Natural killer cell (primary cell): ENCODE results near the gene TPPP2. TPM values are rescaled to one million over a fixed set of nuclear protein-coding genes. Genes with fewer than 3 reads are reported as not detected.

Source experiments
- ATAC-seq, 3 donors: fragments of 150-1000 bp in 2 of 3; fragments of 200-7000 bp in 1 of 3; cut with Tn5 transposase; 1 replicate in 1 of 3; 2 replicates in 2 of 3; pipeline ENCODE4 v1.10.0; 2021; ENCODE audit warnings: mild to moderate bottlenecking in 2 of 3, moderate library complexity in 2 of 3
- DNase-seq, 2 donors: peaks; one replicate each; pipeline versions ENCODE4 v3.0.0 to v3.0.0-alpha.2; 2013 to 2021; ENCODE audit warnings: mixed read lengths in 1 of 2
- H3K27ac ChIP-seq: one replicate; pipeline ENCODE4 v1.5.1; 2013; ENCODE audit warnings: mild to moderate bottlenecking, low read length
- H3K27me3 ChIP-seq: one replicate; pipeline ENCODE4 v1.6.1; 2013; ENCODE audit warnings: low read length; ENCODE audit not compliant: control insufficient read depth, insufficient read depth
- H3K36me3 ChIP-seq: one replicate; pipeline ENCODE4 v1.6.1; 2013; ENCODE audit warnings: low read length; ENCODE audit not compliant: control insufficient read depth, insufficient read depth
- H3K4me1 ChIP-seq: one replicate; pipeline ENCODE4 v1.6.1; 2013; ENCODE audit warnings: low read length; ENCODE audit not compliant: control insufficient read depth, insufficient read depth
- H3K4me3 ChIP-seq: one replicate; pipeline ENCODE4 v1.5.1; 2013; ENCODE audit warnings: low read length
- H3K9me3 ChIP-seq: one replicate; pipeline ENCODE4 v1.6.1; 2013; ENCODE audit warnings: low read length; ENCODE audit not compliant: control insufficient read depth, insufficient read depth
- H3K27ac Mint-ChIP-seq, 2 donors: one replicate each; pipeline ENCODE4 v1.8.0; 2022; ENCODE audit warnings: mild to moderate bottlenecking in 2 of 2, mixed read lengths in 2 of 2, moderate library complexity in 1 of 2
- H3K27me3 Mint-ChIP-seq, 2 donors: one replicate each; pipeline ENCODE4 v1.8.0; 2022; ENCODE audit warnings: low read depth in 2 of 2, mixed read lengths in 2 of 2
- H3K36me3 Mint-ChIP-seq: one replicate; pipeline ENCODE4 v1.8.0; 2022; ENCODE audit warnings: mixed read lengths
- H3K4me1 Mint-ChIP-seq, 2 donors: one replicate each; pipeline ENCODE4 v1.8.0; 2022; ENCODE audit warnings: mixed read lengths in 2 of 2
- H3K4me3 Mint-ChIP-seq: one replicate; pipeline ENCODE4 v1.8.0; 2022; ENCODE audit warnings: mild to moderate bottlenecking, moderate library complexity, mixed read lengths
- H3K9me3 Mint-ChIP-seq, 2 donors: one replicate each; pipeline ENCODE4 v1.8.0; 2022; ENCODE audit warnings: mixed read lengths in 2 of 2
- WGBS: methylation state at CpG from one replicate; pipeline ENCODE4 v1.1.7; 2013; ENCODE audit warnings: missing lambda C conversion rate; ENCODE audit not compliant: insufficient coverage; 5-methylcytosine and 5-hydroxymethylcytosine counted together
- intact Hi-C: fragments of 100-400 bp; cut with micrococcal nuclease; formaldehyde crosslinking; loops from one replicate; pipeline ENCODE4 v1.14.2; 2022
- total RNA-seq, 4 donors: library from RNA; stranded (reverse); fragments of 120-200 nt in 1 of 4; gene quantifications; one replicate each; pipeline versions ENCODE4 v1.2.3 to v1.2.4, GENCODE V29; 2013 to 2022
- TF ChIP-seq, protein P1 (sequence below): fragments of 200-600 bp; IDR thresholded peaks from one replicate; pipeline ENCODE4 v1.8.0; 2022; ENCODE audit warnings: antibody characterized with exemption

The TPPP2 gene
- total RNA-seq, 3 donors from 2014 or later (not counting 1 experiment from before 2014, with no cell fraction given) = not detected

DNA sequence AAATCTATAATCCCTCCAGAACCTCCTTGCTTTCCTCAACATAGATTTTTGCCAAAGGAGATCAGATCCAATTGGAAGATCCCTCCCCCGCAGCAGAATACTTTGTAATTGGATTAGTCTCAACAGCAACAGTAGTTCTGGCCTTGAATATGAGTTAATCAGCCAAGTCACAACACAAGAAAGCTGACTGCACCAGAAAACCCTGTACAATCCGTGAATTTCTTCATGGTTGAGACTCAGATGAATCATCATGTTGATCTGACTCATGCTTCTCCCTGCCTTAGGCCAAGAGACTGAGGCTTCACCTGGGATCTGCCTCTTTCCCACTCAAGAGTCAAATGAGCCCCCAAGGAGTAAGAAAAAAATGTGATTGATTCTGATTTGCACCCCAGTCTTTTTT is 43.2 kb upstream of the TPPP2 start:
- H3K4me3 ChIP-seq = no peak overlapping the region
- no peak for ATAC-seq
- Mint-ChIP-seq H3K36me3 (no peaks in the 10 kb centered on the region), H3K4me1 (peaks cover 19 to 20% of the 10 kb centered on the region in 2 donors), H3K9me3 (no peaks in the 10 kb centered on the region), H3K4me3 (no peak overlapping the region), H3K27me3 (peaks cover 6 to 22% of the 10 kb centered on the region in 2 donors), H3K27ac (no peak overlapping the region)
- H3K27me3 ChIP-seq = no peaks in the 10 kb centered on the region
- no peaks in the 10 kb centered on the region for H3K9me3 ChIP-seq
- TF ChIP-seq, protein P1, sequence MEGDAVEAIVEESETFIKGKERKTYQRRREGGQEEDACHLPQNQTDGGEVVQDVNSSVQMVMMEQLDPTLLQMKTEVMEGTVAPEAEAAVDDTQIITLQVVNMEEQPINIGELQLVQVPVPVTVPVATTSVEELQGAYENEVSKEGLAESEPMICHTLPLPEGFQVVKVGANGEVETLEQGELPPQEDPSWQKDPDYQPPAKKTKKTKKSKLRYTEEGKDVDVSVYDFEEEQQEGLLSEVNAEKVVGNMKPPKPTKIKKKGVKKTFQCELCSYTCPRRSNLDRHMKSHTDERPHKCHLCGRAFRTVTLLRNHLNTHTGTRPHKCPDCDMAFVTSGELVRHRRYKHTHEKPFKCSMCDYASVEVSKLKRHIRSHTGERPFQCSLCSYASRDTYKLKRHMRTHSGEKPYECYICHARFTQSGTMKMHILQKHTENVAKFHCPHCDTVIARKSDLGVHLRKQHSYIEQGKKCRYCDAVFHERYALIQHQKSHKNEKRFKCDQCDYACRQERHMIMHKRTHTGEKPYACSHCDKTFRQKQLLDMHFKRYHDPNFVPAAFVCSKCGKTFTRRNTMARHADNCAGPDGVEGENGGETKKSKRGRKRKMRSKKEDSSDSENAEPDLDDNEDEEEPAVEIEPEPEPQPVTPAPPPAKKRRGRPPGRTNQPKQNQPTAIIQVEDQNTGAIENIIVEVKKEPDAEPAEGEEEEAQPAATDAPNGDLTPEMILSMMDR = no peak
- WGBS = 66% methylated on average over 2 of the region's 2 CpGs
- peaks cover under 1% of the 10 kb centered on the region for H3K36me3 ChIP-seq
- no peak overlapping the region for H3K27ac ChIP-seq
- DNase-seq = no peak
- intact Hi-C loops = no loop called here
- H3K4me1 ChIP-seq = peaks cover 16% of the 10 kb centered on the region

- H3K36me3 ChIP-seq = peaks cover 18% of the 10 kb centered on the region
- no peaks in the 10 kb centered on the region for H3K9me3 ChIP-seq
- TF ChIP-seq, protein P1 = no peak
- ATAC-seq (no peak), DNase-seq (peak in 1 of 2 donors; percentile 18)
- 82% methylated on average over 15 of the region's 15 CpGs for WGBS
- Mint-ChIP-seq H3K27ac (no peak overlapping the region), H3K36me3 (no peaks in the 10 kb centered on the region), H3K9me3 (no peaks in the 10 kb centered on the region), H3K4me1 (peaks cover 22 to 27% of the 10 kb centered on the region in 2 donors), H3K27me3 (peaks cover 0 to 7% of the 10 kb centered on the region in 2 donors), H3K4me3 (no peak overlapping the region)
- H3K27me3 ChIP-seq = no peaks in the 10 kb centered on the region
- intact Hi-C loops = no loop called here
- H3K4me1 ChIP-seq = peaks cover 16% of the 10 kb centered on the region
- peak overlapping the region; percentile 58 for H3K27ac ChIP-seq
- H3K4me3 ChIP-seq = peak overlapping the region; percentile 74
Measured at GRCh38 chr14:20988717-20989470, 41.1 kb upstream of the TPPP2 start.

DNA sequence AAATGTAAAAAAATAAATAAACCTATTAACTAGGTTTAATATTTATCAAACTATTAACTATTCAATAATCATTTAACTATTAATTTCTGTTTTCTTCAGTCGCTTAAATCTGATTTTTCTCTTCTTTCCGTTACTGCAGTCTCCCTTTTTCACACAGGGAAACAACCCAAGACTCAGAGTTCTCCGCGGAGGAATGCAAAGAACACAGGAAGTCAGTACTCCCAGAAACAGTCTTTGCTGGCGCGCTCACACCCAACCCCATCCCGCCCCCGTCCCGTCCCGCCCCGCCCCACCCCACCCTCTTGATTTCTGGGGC is 40.6 kb upstream of the TPPP2 start:
- Histone ChIP-seq H3K4me3 (peak overlapping the region; percentile 74), H3K4me1 (peaks cover 16% of the 10 kb centered on the region), H3K27me3 (no peaks in the 10 kb centered on the region), H3K36me3 (peaks cover 23% of the 10 kb centered on the region), H3K9me3 (no peaks in the 10 kb centered on the region), H3K27ac (peak overlapping the region; percentile 58)
- Mint-ChIP-seq H3K9me3 (no peaks in the 10 kb centered on the region), H3K36me3 (peaks cover under 1% of the 10 kb centered on the region), H3K27me3 (peaks cover 0 to 2% of the 10 kb centered on the region in 2 donors), H3K4me1 (peaks cover 22 to 28% of the 10 kb centered on the region in 2 donors), H3K27ac (peak overlapping the region; percentile 78 to 88), H3K4me3 (peak overlapping the region; percentile 91)
- 3% methylated on average over 6 of the region's 11 CpGs for WGBS
- DNase-seq (no peak), ATAC-seq (no peak)
- TF ChIP-seq, protein P1 = no peak
- intact Hi-C loops = no loop called here
